ENCODE measurements around the gene ARHGAP4.

The ARHGAP4 gene

DNA sequence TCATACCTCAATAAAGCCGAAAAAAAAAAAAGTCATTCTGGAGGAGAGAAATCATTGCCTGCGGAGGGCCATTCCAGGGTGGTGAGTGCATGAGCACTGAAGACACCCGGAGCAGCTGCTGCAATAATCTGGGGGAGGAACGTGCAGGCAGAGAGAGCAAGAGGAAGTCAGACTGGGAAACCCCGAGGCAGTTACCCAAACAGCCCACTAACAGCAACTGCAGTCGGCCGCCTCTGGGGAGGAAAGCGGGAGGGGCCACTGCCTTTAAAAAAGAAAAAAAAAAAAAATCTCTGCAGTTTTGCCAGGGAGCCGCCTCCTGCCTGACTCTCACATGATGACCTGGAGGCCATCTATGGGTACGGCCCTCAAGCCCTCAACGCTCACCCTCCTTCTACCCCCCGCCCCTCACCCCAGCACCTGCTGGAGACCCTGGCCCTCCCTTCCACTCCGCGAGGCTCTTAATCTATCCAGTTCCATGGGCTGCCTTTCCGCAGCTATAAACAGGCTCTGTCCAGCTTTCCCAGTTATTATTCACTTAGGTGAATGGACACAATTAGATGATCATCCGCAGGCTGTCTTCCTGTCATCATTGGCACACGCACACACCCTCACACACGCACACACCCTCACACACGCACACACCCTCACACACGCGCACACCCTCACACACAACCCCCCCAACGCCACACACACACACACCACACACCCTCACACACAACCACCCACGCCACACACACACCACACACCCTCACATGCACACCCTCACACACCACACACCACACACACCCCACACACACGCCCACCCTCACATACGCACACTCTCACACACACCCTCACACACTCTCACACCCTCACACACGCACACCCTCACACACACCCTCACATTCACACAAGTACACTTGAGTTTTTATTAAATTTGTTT lies 25.0 kb downstream of the ARHGAP4 start:
- Histone ChIP-seq H3K4me3 (ENCODE audit: low read depth, low read length) (no peak overlapping the region), H3K9me3 (no peaks in the 10 kb centered on the region), H3K27me3 (no peaks in the 10 kb centered on the region), H3K4me1 (peaks cover 25% of the 10 kb centered on the region), H3K36me3 (no peaks in the 10 kb centered on the region)
- TF ChIP-seq, protein P1, sequence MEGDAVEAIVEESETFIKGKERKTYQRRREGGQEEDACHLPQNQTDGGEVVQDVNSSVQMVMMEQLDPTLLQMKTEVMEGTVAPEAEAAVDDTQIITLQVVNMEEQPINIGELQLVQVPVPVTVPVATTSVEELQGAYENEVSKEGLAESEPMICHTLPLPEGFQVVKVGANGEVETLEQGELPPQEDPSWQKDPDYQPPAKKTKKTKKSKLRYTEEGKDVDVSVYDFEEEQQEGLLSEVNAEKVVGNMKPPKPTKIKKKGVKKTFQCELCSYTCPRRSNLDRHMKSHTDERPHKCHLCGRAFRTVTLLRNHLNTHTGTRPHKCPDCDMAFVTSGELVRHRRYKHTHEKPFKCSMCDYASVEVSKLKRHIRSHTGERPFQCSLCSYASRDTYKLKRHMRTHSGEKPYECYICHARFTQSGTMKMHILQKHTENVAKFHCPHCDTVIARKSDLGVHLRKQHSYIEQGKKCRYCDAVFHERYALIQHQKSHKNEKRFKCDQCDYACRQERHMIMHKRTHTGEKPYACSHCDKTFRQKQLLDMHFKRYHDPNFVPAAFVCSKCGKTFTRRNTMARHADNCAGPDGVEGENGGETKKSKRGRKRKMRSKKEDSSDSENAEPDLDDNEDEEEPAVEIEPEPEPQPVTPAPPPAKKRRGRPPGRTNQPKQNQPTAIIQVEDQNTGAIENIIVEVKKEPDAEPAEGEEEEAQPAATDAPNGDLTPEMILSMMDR (IDR thresholded peaks at IDR 0.05; ENCODE audit: low read depth, low read length) = no peak
- peak; percentile 80 for DNase-seq

DNA sequence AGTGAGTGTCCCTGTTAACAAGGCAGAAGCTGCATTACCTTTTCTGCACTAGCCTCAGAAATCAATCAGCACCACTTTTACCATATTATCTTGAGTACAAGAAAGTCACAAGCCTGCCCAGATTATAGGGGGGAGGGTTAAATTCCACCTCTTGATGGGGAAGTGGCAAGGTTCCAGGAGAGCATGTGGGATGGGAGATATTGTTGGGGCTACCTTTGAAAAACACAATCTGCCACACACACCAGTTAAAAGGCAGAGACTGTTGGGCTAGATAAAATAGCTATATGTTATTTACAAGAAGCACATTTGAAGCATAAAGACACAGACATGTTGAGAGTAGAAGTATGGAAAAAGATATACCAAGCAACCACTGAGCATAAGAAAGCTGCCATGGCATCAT lies 28.2 kb downstream of the ARHGAP4 start:
- TF ChIP-seq, protein P1 (IDR thresholded peaks at IDR 0.05; ENCODE audit: low read depth, low read length) = no peak
- no peaks in the 10 kb centered on the region for H3K27me3 ChIP-seq
- peaks cover 18% of the 10 kb centered on the region for H3K4me1 ChIP-seq
- no peak for DNase-seq
- no peaks in the 10 kb centered on the region for H3K36me3 ChIP-seq
- no peak overlapping the region for H3K4me3 ChIP-seq (ENCODE audit: low read depth, low read length)
- no peaks in the 10 kb centered on the region for H3K9me3 ChIP-seq

DNA sequence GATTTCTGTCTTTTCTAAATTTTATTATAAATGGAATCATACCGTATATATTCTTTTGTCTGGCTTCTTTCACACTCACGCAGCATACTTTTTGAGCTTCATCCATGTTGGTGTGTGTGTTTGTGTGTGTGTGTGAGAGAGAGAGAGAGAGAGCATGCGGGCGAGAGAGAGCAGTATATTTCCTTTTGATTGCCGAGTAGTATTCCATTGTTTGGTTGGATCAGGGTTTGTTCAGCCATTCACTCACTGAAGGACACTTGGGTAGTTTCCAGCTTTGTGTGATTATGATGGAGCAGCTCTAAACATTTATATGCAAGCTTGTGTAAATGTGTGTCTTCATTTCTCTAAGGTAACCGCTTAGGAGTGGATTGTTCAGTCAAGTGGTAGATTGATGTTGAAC lies 36.9 kb downstream of the ARHGAP4 start:
- Histone ChIP-seq H3K27me3 (no peaks in the 10 kb centered on the region), H3K9me3 (no peaks in the 10 kb centered on the region), H3K4me3 (ENCODE audit: low read depth, low read length) (no peak overlapping the region), H3K4me1 (peaks cover 5% of the 10 kb centered on the region), H3K36me3 (no peaks in the 10 kb centered on the region)
- TF ChIP-seq, protein P1 (IDR thresholded peaks at IDR 0.05; ENCODE audit: low read depth, low read length) = no peak
- no peak for DNase-seq

DNA sequence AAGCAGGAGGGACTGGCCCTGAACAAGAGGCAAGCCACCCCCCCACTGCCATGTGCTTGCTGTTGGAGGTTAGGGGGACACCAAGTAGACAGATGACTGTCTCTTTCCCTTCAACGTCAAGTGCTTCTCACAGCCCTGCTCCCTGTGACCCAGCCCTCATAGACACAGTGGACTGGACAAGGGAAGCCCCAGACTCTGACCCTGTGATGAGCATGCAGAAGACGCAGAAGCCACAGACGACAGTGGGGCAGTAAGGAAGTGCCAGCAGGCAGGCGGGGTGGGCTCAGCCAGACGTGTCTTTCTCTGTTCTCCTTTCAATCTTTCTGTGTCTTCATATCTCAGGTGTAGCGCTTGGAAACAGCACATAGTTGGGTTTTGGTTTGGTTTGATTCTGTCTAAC lies 37.7 kb downstream of the ARHGAP4 start:
- Histone ChIP-seq H3K4me3 (ENCODE audit: low read depth, low read length) (no peak overlapping the region), H3K9me3 (no peaks in the 10 kb centered on the region), H3K4me1 (peaks cover 5% of the 10 kb centered on the region), H3K27me3 (no peaks in the 10 kb centered on the region), H3K36me3 (peaks cover 3% of the 10 kb centered on the region; the same call in 1 of the 2 replicates)
- no peak for DNase-seq
- TF ChIP-seq, protein P1 (IDR thresholded peaks at IDR 0.05; ENCODE audit: low read depth, low read length) = no peak

DNA sequence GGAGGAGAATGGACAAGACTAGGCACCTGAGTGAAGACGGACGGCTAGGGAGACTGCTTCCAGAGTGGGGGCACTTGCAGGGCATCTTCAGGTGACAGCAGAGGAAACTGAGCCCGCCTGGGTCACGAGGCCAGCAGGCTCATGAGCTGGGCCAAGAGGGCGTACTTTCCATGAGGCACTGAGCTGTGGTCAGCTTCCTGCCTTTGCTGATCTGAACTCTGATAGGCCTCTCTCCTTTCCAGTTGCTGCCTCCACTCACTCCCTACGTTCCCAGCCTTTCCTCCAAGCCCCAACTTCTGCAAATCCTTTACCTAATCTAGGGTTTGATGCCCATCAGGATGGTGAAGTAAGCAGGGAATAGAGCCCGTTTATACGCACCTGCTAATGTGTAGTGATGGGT lies 38.7 kb downstream of the ARHGAP4 start:
- TF ChIP-seq, protein P1 (IDR thresholded peaks at IDR 0.05; ENCODE audit: low read depth, low read length) = no peak
- Histone ChIP-seq H3K9me3 (no peaks in the 10 kb centered on the region), H3K27me3 (no peaks in the 10 kb centered on the region), H3K36me3 (peaks cover 3% of the 10 kb centered on the region; the same call in 1 of the 2 replicates), H3K4me1 (peaks cover 12% of the 10 kb centered on the region), H3K4me3 (ENCODE audit: low read depth, low read length) (no peak overlapping the region)
- DNase-seq = no peak

DNA sequence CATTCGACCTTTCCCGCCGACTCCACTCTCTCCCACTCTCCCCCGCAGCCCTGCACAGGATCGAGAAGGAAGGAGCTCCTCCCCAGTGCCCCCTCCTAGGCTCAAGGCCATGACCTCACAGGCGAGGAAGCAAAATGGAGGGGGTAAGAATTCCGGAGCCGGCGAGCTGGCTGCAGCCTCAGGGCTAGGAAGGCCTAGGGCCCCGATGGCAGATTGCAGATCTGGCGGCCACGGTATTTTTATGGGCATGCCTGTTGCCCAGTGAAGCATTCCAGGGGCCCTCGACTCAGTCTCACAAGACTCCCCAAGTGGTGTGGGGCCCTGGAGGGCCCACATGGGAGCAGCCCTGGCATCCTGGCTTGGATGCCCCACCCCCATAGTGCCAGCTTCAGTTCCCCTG lies 39.1 kb downstream of the ARHGAP4 start:
- Histone ChIP-seq H3K27me3 (no peaks in the 10 kb centered on the region), H3K9me3 (no peaks in the 10 kb centered on the region), H3K4me1 (peaks cover 15% of the 10 kb centered on the region), H3K4me3 (ENCODE audit: low read depth, low read length) (no peak overlapping the region), H3K36me3 (peaks cover 3% of the 10 kb centered on the region; the same call in 1 of the 2 replicates)
- TF ChIP-seq, protein P1 (IDR thresholded peaks at IDR 0.05; ENCODE audit: low read depth, low read length) = no peak
- peak; percentile 12 for DNase-seq
